Fibroblast of skin of left quadriceps (primary cell): ENCODE measurements around the gene RPS24.
"Not testable (repeated sequence)": the region's sequence is repeated elsewhere in the genome, so short reads cannot be mapped to it uniquely, and the experiment has no call there.

Experiments
- DNase-seq, 2 experiments: peaks; one replicate each; pipeline ENCODE4 v3.0.0-alpha.2; 2013; ENCODE audit warnings: low read depth in 2 of 2

The RPS24 gene

DNA sequence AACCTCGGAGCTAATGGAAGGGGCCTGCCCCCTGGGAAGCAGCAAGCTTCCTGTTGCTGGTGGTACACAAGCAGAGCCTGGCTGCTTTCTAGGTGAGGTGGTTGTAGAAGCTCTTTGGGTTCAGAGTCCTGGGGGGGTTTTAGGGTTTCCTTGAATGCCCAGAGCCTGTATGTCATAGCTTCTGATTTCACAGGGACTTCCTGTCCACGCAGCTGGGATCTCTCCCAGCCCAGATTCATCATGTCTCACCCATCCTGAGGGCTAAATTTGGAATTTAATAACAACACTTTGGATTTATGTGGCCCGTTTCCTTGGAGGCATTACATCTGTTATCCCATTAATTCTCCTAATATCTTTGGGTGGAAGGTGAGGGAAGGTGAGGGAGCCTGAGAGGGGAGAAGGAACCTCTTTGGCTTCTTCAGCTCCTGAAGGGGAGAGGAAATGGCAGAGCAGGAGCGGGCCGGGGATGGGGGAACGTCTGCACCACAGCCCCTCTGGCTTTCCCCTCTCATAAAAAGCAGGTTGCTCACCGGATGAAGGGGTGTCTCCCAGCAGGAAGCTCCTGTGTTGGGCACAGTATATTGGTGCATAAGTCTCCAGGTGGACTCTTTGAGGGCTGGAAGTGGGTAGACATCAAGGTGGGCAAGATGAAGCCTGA, 19.7 kb downstream of the RPS24 start:
- DNase-seq, result peak; percentile 29 to 48

DNA sequence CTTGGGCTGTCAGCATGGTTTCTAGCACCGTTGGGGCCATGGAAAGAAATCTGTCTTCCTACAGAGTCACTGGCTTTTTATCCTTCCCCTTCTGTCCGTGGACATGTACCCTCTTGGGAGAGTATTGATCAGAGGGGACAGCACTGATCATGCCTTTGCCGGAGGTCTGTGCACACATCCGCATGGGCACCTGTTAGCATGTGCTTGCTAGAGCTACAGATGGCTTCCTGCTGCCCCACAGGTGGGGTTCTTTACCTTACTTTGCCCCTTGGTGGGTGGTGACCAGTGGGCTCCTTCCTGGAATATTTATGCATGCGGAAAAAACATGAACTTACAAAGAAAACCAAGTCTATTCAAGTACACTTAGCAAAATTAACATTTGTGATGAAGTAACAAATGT, 24.9 kb downstream of the RPS24 start:
- DNase-seq, result no peak

DNA sequence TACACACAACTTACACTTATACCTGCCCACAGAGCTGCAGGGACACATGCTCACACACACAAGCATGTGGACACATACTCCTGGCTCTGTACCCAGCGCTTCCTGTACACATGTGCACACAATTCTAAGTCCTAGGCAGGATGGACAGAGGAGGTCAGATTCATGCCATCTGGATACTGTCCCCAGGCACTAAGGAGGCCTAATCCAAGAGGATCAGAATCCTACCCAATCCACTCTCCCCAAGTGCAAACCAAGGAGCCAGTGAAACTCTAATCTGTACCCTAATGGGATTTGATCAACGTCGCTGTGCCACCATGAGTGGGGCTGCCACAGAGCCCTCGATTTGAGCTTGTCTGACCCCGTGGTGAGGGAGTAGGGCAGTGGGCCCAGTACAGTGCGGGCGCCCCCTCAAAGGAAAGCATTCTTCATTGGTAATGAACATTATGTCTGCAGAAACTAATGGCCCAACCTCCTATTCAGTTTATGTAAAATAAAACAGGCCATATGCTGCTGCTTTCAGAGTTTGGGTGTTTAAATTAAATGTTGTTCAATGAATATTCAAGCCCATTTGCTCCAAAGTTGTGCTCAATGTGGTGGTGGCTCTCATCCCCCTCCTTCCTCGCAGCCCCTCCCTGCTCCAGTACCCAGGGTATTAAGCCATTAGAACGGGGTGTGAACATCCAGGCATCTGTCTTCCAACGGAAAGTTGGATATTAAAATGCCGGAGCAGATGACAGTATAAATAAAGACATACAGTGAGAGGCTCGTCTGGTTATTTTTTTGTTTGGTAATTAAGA, 26.4 kb downstream of the RPS24 start:
- no peak for DNase-seq

DNA sequence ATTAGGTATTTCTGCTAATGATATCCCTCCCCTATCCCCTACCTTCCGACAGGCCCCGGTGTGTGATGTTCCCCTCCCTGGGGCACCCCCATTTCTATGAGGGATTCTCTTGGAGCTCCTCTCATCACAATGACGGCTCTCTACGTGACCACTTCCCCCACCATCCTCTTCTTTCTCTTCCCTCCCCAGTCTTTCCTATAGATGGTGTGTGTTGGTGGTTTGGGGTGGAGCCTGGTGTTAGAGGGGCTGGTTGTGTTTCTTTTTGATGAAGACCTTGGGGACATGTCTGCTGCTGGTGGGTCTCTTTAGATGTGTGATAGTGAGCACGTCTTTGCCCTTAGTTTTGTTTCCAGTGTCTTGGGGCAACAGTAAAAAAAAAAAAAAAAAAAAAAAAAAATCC, 28.6 kb downstream of the RPS24 start:
- no peak for DNase-seq

DNA sequence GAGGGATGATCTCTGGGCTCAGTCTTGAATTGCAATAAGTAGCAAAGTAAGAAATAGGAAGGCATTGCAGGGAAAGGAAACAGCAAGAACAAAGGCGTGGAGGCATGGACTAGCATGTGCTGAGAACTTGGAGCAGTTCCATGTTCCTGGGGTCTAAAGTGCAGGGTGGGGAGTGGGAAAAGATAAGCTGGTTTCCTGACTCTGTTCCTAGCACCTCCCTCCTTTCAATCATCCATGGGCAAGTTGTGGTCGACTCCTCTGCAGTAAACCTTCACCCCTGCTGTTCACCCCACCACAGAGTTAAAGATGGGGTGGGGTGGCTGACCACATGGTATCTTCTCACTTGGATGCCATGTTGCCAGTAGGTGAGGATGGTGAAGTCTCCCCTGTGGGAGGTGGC, 29.6 kb downstream of the RPS24 start:
- no peak for DNase-seq

DNA sequence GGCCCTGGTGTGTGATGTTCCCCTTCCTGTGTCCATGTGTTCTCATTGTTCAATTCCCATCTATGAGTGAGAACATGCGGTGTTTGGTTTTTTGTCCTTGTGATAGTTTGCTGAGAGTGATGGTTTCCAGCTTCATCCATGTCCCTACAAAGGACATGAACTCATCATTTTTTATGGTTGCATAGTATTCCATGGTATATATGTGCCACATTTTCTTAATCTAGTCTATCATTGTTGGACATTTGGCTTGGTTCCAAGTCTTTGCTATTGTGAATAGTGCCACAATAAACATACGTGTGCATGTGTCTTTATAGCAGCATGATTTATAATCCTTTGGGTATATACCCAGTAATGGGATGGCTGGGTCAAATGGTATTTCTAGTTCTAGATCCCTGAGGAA, 31.3 kb downstream of the RPS24 start:
- DNase-seq, result not testable (repeated sequence)

DNA sequence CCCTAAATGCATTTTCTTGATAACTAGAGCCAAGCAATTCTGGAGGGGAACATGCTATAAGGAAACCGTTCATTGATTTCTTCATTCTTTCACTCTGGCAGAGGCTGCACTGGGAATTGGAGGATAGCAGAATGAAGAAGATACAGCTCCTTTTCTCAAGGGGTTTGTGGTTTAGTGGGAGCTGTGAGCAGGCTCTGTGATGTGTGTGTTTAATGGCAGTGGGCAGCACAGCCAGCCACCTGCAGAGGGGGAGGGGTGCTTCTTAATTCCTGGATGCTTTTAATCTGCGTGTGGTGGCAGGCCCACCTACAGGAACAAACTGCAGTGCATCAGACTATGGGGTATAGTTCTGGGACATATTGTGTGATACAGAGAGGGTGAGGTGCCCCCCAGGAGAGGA, 31.9 kb downstream of the RPS24 start:
- DNase-seq, result no peak

DNA sequence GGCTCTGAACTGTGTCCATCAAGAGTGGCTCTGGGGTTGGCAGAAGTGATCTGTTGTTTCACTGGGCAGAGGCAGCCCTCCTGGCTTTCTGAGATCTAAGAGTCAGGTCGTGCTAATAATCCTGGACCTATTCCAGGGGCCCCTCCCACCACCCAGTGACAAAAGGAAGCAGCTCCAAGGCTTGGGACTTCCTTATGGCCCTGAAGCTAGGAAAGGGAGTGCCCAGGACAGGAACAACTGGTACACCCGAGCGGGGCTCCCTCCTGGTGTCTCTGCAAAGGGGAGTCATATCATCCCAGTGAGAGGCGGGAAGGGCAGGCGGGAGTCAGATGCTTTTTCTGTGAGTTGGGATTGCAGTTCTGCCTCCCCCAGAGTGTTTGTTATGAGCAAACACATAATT, 32.3 kb downstream of the RPS24 start:
- DNase-seq, result no peak

DNA sequence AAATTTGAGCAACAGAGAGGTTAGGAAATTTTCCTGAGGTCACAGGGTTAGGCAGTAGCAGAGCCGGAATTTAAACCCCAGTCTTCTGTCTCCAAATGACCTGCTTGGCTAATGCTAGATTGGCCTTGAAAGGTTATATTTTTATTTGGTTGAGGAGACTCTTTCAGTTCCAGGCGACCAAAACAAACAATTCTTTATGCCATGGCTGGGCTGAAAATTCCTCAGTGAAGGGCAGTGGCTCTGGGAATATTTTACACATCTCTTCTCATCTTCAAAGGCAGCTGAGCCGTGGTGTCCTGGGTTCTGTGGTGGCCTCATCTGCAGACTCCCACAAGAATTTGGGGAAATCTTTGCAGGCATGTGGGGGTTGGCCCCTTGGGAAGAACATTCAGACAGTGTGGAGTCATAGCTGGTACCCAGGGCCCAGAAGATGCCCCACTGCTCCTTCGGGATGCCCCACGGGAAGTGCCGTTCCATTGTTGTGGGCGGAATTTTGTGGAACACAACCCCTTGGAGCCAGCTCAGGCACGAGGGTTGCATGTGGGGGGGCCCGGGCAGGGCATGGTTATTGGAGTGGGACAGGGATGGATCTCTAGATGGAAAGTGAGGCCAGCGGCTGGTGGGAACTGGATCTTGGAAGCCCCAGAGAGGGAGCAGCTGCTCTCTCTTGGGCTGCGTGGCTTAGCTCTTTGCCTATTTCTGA, 33.2 kb downstream of the RPS24 start:
- DNase-seq, result no peak

DNA sequence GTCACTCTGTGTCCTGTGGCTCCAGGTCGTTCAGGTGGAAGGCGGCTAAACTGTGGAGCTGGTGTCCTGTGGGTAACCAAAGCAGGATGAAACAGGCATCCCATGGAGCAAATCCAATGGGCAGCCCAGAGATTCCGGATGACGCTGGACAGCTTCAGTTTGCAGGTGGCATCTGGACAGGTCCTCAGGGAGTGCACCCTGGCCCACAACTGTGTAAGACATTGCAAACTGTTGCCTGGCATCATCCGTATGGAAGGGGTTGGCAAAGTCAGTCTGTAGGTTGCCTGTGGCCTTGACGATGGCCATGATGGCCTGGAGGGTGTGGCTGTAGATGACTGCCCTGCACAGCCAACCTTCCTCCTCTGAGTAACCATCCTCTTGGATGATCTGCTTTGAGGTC, 35.5 kb downstream of the RPS24 start:
- DNase-seq, result no peak

DNA sequence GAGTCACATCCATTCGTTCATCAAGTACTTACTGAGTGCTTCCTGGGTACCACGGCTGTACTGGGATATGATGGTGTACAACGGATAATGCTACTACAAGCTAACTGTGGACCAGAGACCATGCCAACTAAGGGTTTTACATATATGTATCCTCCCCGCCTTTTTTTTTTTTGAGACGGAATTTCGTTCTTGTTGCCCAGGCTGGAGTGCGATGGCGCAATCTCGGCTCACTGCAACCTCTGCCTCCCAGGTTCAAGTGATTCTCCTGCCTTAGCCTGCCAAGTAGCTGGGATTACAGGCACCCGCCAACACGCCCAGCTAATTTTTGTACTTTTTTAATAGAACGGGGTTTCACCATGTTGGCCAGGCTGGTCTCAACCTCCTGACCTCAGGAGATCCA, 36.4 kb downstream of the RPS24 start:
- DNase-seq, result not testable (repeated sequence)

DNA sequence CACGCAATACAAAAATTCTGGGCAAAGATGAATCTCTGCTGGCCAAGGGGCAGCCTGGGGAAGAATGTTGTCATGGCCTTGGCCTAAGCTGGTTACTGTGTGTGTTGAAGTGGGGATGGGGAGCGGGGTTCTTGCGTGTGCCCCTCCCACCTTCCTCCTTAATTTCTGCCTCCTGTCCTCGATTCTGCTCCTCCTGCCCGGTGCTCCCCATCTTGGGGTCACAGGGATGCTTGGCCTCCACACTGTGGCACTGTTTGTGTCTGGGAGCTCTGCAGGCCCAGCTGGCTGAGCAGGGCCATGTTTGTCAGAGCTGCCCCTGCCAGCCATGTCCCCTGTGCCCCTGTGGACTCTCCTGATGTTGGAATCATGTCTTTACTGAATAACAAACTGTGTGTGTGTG, 37.1 kb downstream of the RPS24 start:
- no peak for DNase-seq

DNA sequence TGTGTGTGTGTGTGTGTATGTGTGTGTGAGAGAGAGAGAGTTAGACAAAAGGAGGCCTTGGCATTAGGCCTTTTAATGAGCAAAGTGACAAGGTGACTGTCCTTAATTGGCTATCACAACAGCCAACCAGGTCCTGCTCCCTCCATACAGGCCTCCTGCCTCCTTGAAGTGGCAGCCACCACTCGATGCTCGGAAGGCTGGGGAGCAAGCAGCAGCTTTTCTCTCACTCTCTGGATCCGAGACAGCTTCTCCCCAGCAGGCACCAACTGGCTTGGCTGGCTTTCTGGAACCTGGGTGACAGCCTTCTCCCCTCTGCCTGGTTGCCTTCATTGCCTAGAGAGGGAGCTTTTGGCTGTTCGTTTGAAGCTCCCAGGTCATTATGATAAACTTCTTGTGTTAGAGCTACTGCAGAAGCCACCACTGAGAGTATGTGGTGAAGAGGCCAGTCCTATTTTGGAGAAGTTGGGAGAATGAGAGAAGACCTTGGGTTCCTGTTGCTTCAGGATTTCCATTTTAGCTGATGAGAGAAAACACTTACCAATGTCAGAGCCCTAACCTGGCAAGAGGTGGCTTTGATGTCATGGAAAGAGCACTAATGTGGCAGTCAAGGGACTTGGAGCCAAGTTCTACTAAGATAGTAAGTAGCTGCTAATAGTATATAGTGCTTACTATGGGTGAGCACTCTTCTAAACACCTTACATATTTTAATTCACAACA, 37.6 kb downstream of the RPS24 start:
- no peak for DNase-seq

DNA sequence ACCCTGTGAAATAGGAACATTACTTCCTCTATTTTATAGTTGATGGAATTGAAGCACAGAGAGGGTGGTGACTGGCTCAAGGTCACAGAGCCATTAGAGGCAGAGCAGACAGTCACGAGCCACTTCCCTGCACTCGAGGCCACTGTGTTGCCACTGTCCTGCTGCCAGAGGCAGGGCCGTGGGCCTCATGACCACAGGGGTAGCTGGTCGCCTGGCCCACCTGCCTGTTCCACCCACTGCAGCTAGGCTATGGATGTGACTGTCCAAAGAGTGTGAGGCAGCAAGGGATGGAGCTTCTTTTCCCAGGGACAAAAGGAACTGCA, 38.2 kb downstream of the RPS24 start:
- no peak for DNase-seq

DNA sequence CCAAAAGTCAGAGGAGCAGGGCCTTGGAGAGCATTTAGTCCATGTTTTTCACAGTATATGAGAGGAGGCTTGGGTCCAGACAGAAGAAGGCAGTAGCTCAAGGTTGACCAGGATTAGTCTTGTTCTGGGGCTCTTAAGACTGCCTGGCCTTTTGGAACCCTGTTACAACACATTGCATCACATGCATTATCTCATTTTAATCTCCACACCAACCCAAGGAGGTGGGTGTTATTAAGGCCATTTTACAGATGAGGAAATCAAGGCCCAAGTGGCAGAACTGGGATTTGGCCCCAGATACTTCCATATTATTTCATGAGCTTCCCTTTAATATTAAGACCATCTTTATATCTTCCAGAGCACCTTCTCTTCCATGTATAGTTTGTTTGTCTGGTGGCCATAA, 38.8 kb downstream of the RPS24 start:
- no peak for DNase-seq

DNA sequence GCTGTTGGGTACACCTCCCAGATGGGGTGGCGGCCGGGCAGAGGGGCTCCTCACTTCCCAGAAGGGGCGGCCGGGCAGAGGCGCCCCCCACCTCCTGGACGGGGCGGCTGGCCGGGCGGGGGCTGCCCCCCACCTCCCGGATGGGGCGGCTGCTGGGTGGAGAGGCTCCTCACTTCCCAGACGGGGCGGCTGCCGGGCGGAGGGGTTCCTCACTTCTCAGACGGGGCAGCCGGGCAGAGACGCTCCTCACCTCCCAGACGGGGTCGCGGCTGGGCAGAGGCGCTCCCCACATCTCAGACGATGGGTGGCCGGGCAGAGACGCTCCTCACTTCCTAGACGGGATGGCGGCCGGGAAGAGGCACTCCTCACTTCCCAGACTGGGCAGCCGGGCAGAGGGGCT, 42.1 kb downstream of the RPS24 start:
- not testable (repeated sequence) for DNase-seq

DNA sequence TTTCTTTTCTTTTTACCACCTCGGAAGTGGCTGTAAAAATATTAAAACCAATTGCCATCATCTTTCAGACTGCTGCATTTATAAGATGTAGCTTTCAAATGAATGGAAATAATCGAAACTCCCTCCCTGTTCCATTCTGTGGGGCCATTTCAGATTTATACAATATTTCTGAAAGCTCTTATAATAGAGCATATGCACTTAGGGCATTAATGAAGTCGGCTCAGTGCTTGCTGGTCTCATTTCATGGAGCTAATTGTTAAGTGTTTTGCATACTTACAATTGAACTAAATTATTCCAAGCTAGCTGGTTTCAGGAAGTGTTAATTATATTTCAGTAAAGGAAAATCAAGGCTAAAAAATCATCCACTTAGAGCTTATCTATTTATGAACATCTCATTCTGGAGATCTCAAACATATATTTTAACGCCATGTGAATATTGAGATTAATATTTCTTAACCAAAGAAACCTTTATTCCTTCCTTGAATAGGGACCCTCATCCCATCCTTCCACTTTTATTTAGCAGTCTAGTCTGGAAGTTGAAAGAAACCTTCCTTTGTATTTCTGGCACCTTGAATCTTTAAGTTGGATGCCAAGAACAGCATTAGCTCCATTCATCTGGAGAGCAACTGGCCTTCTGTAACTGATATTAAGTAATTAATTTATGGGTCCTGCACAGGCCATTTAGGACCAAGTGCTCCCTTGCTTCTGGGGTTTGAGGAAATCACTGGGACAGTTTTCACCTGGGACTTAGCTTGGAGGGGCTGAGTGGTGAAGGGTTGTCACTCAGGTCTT, 45.1 kb downstream of the RPS24 start:
- no peak for DNase-seq

DNA sequence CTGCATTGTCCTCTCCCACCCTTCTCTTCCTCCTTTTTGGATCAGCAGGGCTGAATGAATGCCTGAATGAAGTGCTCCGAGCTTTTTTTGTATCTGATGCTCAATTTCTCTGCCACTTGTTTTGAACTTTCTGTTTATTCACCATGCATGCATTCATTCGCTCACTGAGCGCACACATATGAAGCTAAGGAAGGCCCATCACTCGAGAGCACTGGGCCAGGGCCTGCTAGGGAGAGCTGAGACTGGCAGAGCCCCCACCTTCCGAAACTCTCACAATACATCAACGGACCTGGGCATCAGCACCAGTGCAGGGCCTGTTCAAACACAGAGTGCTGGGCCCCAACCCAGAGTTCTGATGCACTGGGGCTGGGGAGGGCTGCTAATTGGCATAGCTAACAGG, 45.7 kb downstream of the RPS24 start:
- no peak for DNase-seq

DNA sequence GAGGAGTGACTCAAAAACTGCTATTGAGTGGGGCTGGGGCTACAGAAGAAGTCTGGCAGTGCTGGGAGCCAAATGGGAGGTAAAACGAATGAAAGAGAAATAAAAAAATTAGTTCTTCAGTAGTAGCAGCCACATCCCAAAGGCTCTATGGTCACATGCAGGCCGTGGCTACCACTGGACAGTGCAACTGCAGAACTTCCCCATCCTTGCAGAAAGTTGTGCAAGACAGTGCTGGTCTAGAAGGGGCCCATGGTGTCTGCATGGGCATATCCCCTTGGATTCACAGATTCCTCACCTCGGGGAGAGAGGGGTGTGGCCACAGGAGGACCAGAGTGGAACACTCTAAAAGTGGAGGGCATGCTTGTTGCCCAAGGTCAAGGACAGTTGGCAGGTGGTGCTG, 47.6 kb downstream of the RPS24 start:
- no peak for DNase-seq

DNA sequence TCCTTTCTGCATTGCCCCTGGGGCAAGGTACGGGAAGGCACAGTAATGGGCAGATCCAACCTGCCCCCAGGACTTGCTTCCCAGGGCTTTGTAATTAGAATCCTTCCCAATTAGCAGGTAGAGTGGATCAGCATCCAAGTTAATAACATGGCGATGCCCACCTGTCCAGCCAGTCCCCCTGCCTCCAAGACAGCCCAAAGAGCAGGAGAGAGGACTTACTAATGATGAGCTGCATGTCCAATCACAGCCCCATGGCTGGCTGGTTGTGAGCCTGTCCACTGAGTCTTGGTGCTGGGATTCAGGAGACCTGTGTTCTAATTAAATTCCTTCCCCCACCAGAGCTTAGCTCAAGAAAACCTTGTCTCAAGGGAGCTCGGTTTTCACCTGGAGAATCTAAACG, 49.0 kb downstream of the RPS24 start:
- no peak for DNase-seq
